Body of pancreas (tissue), 4 donors: ENCODE results near the gene TEX264.

Source experiments
- POLR2A ChIP-seq, 3 donors: fragments of 450-650 bp; IDR thresholded peaks; one replicate each; pipeline ENCODE4 v1.6.1; 2016; ENCODE audit warnings: antibody characterized with exemption in 3 of 3, mild to moderate bottlenecking in 2 of 3
- TF ChIP-seq, protein P1 (sequence below), 7 experiments: fragments of 450-650 bp in 4 of 7; fragments of 200-600 bp in 3 of 7; sonication (generic) in 3 of 7; IDR thresholded peaks; one replicate each; pipeline ENCODE4 v1.5.1; 2016 to 2019; ENCODE audit warnings: antibody characterized with exemption in 7 of 7

DNA sequence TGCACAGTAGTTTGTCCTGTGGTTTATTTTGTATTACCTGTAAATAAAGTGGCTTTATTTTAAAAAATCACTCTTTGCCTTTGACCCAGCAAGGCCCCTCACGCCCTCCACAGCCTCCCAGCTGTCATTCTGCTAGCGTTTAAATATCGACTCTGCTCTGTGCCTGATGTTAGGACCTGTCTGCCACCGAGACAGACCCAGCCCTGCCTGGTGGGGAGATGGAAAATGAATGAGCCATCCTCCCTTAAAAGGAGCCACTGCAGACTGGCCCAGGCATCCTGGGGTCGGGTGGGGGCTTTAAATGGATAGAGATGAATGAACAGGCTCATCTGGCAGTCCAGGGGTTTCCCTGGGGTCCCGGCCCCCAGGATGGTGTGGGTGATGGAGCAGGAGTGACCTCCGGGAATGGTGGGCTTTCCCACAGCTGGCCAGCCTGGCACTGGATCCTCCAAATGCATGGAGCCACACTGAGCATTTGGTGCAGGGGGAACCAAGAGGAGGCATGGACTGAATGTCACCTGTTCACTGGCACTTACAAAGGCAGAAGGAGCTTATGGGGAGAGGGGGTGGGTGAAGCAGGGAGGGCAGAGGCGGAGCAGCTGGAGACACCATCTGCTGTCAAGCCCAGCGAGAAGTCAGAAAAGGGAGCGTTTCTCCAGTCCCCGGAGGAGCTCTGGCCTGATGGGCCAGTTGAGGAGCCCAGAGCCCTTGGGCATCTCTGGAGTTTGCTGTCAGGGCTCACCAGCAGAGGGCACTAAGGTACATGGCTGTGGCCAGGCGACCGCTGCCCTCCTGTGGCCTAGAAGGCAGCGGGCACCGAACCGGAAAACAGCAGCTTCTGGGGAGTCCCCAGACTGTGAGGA is 47.7 kb downstream of the TEX264 start:
- TF ChIP-seq POLR2A (IDR thresholded peaks at IDR 0.05): no peak
- TF ChIP-seq, protein P1, sequence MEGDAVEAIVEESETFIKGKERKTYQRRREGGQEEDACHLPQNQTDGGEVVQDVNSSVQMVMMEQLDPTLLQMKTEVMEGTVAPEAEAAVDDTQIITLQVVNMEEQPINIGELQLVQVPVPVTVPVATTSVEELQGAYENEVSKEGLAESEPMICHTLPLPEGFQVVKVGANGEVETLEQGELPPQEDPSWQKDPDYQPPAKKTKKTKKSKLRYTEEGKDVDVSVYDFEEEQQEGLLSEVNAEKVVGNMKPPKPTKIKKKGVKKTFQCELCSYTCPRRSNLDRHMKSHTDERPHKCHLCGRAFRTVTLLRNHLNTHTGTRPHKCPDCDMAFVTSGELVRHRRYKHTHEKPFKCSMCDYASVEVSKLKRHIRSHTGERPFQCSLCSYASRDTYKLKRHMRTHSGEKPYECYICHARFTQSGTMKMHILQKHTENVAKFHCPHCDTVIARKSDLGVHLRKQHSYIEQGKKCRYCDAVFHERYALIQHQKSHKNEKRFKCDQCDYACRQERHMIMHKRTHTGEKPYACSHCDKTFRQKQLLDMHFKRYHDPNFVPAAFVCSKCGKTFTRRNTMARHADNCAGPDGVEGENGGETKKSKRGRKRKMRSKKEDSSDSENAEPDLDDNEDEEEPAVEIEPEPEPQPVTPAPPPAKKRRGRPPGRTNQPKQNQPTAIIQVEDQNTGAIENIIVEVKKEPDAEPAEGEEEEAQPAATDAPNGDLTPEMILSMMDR (IDR thresholded peaks at IDR 0.05): peak; percentile 22 to 83 (median 59)
